GM13977 (cell line): ENCODE measurements around the gene NUP155.
A peak's percentile ranks its signal among the peaks of the same experiment; 100 is the strongest.
"Not testable (repeated sequence)": the region's sequence is repeated elsewhere in the genome, so short reads cannot be mapped to it uniquely, and the experiment has no call there.

ENCODE experiments used
- DNase-seq: peaks from one replicate; pipeline ENCODE4 v3.0.0; 2012; ENCODE audit warnings: low spot score
- in situ Hi-C: fragments of 300-500 bp; cut with MboI; formaldehyde crosslinking; loops from one replicate; pipeline ENCODE4 v1.12.0; 2022; ENCODE audit warnings: low sequenced_read_pairs, low pct_unique_long_range_greater_than_20kb, mixed read lengths, inconsistent platforms; ENCODE audit not compliant: unreplicated experiment
- TF ChIP-seq, protein P1 (sequence below): IDR thresholded peaks from 2 replicates; pipeline ENCODE4 v1.5.1; 2012; ENCODE audit warnings: mild to moderate bottlenecking, control low read depth; ENCODE audit not compliant: insufficient read depth; ENCODE audit errors: extremely low read depth, missing control alignments

The NUP155 gene

DNA sequence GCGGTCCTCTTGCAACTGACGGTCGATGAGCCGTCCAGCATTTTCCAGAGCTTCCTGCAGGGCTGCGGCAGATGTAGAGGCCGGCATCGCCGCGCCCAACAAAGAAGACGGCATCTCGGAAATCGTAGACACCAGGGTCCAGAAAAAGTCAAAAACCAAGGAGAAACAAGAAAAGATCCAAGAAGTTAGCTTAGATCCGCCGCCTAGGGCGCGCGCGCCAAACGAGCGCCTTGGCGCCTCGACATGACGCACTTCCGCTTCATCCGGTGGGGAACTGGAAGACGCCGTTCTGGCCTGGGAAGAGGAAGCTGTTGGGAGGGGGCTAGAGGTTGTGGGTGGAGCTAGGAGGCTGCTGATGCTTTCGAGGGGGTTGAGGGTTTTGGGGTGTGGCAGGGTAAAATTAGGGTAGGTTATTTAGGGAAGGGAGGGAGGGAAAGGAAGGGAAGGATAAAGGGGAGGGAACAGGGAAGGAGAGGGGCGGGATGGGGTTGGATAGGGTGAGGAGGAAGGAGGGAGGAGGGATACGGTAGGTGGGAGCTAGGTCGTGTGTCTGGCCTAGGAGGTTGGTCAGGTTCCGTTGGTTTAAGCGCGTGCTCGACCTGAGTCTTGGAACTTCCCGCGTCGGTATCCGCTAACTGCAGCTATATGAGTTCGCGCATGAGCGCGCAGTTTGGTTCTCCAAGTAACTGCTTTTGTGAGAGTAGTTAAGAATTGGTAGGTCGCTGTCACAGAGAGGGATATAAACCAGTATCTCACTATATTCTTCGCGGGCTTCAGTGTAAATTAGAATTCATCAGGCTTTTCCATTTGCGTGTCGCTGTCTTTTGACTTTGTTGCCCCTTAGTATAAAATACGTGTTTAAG is at the start of gene NUP155:
NUP155 (minus strand) TSS at position 243 of the 863 bp plus-strand sequence; CDS start at position 114, 129 bp downstream.
- in situ Hi-C loops = no loop called here
- TF ChIP-seq, protein P1, sequence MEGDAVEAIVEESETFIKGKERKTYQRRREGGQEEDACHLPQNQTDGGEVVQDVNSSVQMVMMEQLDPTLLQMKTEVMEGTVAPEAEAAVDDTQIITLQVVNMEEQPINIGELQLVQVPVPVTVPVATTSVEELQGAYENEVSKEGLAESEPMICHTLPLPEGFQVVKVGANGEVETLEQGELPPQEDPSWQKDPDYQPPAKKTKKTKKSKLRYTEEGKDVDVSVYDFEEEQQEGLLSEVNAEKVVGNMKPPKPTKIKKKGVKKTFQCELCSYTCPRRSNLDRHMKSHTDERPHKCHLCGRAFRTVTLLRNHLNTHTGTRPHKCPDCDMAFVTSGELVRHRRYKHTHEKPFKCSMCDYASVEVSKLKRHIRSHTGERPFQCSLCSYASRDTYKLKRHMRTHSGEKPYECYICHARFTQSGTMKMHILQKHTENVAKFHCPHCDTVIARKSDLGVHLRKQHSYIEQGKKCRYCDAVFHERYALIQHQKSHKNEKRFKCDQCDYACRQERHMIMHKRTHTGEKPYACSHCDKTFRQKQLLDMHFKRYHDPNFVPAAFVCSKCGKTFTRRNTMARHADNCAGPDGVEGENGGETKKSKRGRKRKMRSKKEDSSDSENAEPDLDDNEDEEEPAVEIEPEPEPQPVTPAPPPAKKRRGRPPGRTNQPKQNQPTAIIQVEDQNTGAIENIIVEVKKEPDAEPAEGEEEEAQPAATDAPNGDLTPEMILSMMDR = no peak
- DNase-seq = peak; percentile 89

DNA sequence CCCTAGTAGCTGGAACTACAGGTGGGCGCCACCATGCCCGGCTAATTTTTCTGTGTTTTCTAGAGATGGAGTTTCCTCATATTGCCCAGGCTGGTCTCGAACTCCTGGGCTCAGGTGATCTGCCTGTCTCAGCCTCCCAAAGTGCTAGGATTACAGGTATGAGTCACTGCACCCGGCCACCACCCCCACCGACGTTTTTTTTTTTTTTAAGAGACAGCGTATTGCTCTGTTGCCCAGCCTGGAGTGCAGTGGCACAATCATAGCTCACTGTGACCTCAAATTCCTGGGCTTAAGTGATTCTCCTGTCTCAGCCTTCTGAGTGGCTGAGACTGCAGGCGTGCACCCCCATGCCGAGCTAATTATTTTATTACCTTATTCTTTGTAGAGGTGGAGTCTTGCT is 46.4 kb upstream of the NUP155 start:
- in situ Hi-C loops = no loop called here
- TF ChIP-seq, protein P1 = no peak
- DNase-seq = no peak

GRCh38 chr5:37415456-37415855 is 44.5 kb upstream of the NUP155 start:
- DNase-seq, in situ Hi-C loops: not testable (repeated sequence)

DNA sequence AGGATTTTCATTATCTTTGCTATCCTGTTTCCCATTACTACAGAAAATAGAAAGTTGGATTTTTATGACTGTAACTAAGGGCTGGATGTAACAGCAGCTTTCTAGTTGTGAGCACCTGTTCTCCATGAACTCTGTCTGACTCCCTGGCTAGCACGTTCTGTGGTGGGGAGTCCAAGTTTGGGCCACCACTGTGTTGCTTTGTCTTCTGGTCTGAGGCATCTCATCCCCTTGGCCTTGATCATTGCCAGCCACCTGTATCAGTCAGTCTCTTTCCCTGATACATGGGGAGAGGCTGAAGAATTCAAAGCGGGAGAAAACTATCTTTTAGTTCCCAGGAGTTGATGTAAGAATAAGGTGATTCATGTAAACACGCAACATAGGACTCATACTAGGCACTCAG is 41.6 kb upstream of the NUP155 start:
- no peak for DNase-seq
- TF ChIP-seq, protein P1 = no peak
- in situ Hi-C loops = no loop called here

DNA sequence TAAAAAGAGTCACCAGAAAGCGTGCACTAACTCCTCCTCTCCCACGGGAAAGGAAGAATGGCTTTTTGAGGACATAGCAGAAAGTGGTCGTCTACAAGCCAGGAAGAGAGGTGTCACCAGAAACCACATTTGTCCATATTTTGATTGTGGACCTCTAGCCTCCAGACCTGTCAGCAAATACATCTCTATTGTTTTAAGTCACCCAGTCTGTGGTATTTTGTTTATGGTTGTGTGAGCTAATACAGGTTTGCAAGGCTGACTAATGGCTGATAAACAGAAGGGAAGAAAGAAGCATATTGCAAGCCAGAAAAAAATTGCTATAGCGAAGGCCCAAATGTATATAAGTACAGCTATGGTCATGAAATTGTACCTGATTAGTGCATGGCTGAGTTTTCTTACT is 29.6 kb upstream of the NUP155 start:
- in situ Hi-C loops = loop anchor here (10.0 kb wide), 1 partner anchor 794 kb away; no protein-coding TSS in a partner anchor
- TF ChIP-seq, protein P1 = no peak

GRCh38 chr5:37396352-37396751 is 25.4 kb upstream of the NUP155 start:
- TF ChIP-seq, protein P1 = no peak
- in situ Hi-C loops = no loop called here
- DNase-seq = no peak

More for the DNA sequence above, 29.6 kb upstream of the NUP155 start:
- no peak for DNase-seq

DNA sequence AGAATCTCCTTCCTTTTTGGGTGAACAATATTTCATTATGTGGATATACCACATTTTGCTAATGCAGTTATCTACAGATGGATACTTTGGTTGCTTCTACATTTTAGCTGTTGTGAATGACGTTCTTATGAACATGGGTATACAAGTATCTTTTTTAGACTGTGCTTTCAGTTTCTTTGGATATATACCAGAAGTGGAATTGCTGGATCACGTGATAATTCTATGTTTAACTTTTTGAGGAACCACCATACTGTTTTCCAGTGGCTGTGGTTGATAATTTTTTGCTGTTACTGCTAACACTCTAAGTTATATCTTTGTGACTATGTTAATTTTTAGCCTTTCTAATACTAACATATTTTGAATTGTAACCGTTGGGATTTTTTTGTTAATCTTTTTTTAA is 20.7 kb upstream of the NUP155 start:
- no peak for DNase-seq
- TF ChIP-seq, protein P1 = no peak
- in situ Hi-C loops = no loop called here
